Measurements from ENCODE around the gene SH2B3. TPM values are rescaled to one million over a fixed set of nuclear protein-coding genes. Genes with fewer than 3 reads are reported as not detected.

Gene SH2B3
- total RNA-seq, 1 experiment from 2014 or later, result 39.6 TPM

DNA sequence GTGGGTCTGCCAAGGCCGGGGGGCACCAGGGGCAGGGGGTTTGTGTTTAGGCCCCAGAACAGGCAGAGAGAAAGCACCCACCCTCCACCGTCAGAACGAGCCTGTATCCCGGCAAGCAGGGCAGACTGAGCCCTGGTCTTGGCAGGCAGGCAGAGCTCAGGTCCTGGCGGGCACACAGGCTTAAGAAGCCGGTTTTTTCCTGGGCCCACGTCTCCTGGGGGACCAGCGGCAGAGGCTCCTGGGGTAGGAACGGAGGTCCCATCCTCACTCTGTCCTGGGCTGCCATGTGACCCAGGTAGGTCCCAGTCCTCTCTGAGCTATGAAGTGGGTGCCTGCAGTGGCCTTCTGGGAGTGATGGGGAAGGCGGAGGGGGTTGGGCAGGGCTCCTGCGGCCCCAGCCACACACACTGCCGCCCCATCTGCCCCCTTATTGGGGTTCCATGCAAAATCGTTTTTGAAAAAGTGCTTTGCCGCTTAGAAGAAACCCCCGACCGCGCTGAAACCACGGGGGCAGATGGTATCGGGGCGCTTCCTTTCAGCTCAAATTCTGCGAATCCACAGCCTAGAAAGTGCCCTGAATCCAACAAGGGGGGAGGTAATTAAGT is 24.2 kb downstream of the SH2B3 start:
- Histone ChIP-seq H3K9me3 (ENCODE audit: control insufficient read depth, insufficient read depth, low read depth, low read length) (no peaks in the 10 kb centered on the region), H3K27ac (ENCODE audit: low read length) (peak overlapping the region; percentile 53), H3K27me3 (ENCODE audit: control insufficient read depth, insufficient read depth, low read length) (no peaks in the 10 kb centered on the region), H3K4me3 (ENCODE audit: low read depth in 2 of 2, low read length in 2 of 2) (no peak overlapping the region), H3K36me3 (ENCODE audit: control insufficient read depth, insufficient read depth, low read length) (no peaks in the 10 kb centered on the region), H3K4me1 (ENCODE audit: control insufficient read depth, insufficient read depth, low read length) (peaks cover 55% of the 10 kb centered on the region)
- peak; percentile 18; the same call in 1 of the 2 replicates for ATAC-seq
- DNase-seq (ENCODE audit: low read depth, low spot score), result no peak
- ChIA-PET POLR2A (no interaction called here), CTCF (interaction anchor here (0.5 to 1.2 kb wide), 2 partner anchors 33 to 293 kb away, joined by 3 to 6 read pairs; no protein-coding TSS in a partner anchor)
- TF ChIP-seq TCF7L2 (IDR thresholded peaks at IDR 0.05; ENCODE audit: low read depth, low read length), result no peak
- no peak for TF ChIP-seq SIN3A (IDR thresholded peaks at IDR 0.05; ENCODE audit: borderline replicate concordance, insufficient read depth, low read depth, low read length)
- TF ChIP-seq, protein P1, sequence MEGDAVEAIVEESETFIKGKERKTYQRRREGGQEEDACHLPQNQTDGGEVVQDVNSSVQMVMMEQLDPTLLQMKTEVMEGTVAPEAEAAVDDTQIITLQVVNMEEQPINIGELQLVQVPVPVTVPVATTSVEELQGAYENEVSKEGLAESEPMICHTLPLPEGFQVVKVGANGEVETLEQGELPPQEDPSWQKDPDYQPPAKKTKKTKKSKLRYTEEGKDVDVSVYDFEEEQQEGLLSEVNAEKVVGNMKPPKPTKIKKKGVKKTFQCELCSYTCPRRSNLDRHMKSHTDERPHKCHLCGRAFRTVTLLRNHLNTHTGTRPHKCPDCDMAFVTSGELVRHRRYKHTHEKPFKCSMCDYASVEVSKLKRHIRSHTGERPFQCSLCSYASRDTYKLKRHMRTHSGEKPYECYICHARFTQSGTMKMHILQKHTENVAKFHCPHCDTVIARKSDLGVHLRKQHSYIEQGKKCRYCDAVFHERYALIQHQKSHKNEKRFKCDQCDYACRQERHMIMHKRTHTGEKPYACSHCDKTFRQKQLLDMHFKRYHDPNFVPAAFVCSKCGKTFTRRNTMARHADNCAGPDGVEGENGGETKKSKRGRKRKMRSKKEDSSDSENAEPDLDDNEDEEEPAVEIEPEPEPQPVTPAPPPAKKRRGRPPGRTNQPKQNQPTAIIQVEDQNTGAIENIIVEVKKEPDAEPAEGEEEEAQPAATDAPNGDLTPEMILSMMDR (IDR thresholded peaks at IDR 0.05), result no peak
- no peak for TF ChIP-seq POLR2AphosphoS5 (IDR thresholded peaks at IDR 0.05; ENCODE audit: low read depth, low read length)
- TF ChIP-seq, protein P2, sequence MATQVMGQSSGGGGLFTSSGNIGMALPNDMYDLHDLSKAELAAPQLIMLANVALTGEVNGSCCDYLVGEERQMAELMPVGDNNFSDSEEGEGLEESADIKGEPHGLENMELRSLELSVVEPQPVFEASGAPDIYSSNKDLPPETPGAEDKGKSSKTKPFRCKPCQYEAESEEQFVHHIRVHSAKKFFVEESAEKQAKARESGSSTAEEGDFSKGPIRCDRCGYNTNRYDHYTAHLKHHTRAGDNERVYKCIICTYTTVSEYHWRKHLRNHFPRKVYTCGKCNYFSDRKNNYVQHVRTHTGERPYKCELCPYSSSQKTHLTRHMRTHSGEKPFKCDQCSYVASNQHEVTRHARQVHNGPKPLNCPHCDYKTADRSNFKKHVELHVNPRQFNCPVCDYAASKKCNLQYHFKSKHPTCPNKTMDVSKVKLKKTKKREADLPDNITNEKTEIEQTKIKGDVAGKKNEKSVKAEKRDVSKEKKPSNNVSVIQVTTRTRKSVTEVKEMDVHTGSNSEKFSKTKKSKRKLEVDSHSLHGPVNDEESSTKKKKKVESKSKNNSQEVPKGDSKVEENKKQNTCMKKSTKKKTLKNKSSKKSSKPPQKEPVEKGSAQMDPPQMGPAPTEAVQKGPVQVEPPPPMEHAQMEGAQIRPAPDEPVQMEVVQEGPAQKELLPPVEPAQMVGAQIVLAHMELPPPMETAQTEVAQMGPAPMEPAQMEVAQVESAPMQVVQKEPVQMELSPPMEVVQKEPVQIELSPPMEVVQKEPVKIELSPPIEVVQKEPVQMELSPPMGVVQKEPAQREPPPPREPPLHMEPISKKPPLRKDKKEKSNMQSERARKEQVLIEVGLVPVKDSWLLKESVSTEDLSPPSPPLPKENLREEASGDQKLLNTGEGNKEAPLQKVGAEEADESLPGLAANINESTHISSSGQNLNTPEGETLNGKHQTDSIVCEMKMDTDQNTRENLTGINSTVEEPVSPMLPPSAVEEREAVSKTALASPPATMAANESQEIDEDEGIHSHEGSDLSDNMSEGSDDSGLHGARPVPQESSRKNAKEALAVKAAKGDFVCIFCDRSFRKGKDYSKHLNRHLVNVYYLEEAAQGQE (IDR thresholded peaks at IDR 0.05; ENCODE audit: insufficient read depth in 1 of 2, low read depth in 2 of 2, low read length in 1 of 2), result no peak
- no TSS peak for BruUV-seq (replicated peaks)
- intact Hi-C loops (cut with micrococcal nuclease; ENCODE audit: unreplicated experiment) (no loop called here), in situ Hi-C loops (cut with HindIII; ENCODE audit: low pct_unique_long_range_greater_than_20kb, low sequenced_read_pairs) (no loop called here)

- peak overlapping the region; percentile 52 for H3K27ac ChIP-seq (ENCODE audit: low read length)
- no peaks in the 10 kb centered on the region for H3K27me3 ChIP-seq (ENCODE audit: control insufficient read depth, insufficient read depth, low read length)
- no peaks in the 10 kb centered on the region for H3K36me3 ChIP-seq (ENCODE audit: control insufficient read depth, insufficient read depth, low read length)
- H3K4me3 ChIP-seq (ENCODE audit: low read depth in 2 of 2, low read length in 2 of 2), result no peak overlapping the region
- CTCF ChIA-PET, result interaction anchor here (0.5 to 1.2 kb wide), 2 partner anchors 34 to 294 kb away, joined by 3 to 6 read pairs; no protein-coding TSS in a partner anchor
- ATAC-seq (no peak), DNase-seq (ENCODE audit: low read depth, low spot score) (no peak)
- POLR2A ChIA-PET, result no interaction called here
- TF ChIP-seq TCF7L2 (IDR thresholded peaks at IDR 0.05; ENCODE audit: low read depth, low read length) (no peak), POLR2AphosphoS5 (IDR thresholded peaks at IDR 0.05; ENCODE audit: low read depth, low read length) (no peak), SIN3A (IDR thresholded peaks at IDR 0.05; ENCODE audit: borderline replicate concordance, insufficient read depth, low read depth, low read length) (no peak)
- TF ChIP-seq, protein P1 (IDR thresholded peaks at IDR 0.05), result no peak
- TF ChIP-seq, protein P2 (IDR thresholded peaks at IDR 0.05; ENCODE audit: insufficient read depth in 1 of 2, low read depth in 2 of 2, low read length in 1 of 2), result no peak
- no peaks in the 10 kb centered on the region for H3K9me3 ChIP-seq (ENCODE audit: control insufficient read depth, insufficient read depth, low read depth, low read length)
- intact Hi-C loops (cut with micrococcal nuclease; ENCODE audit: unreplicated experiment), result no loop called here
- in situ Hi-C loops (cut with HindIII; ENCODE audit: low pct_unique_long_range_greater_than_20kb, low sequenced_read_pairs), result no loop called here
- no TSS peak for BruUV-seq (replicated peaks)
- peaks cover 55% of the 10 kb centered on the region for H3K4me1 ChIP-seq (ENCODE audit: control insufficient read depth, insufficient read depth, low read length)
Measured at GRCh38 chr12:111430433-111431353, 25.0 kb downstream of the SH2B3 start.

Data from Panc1 (cell line).